GM18951 (cell line): Measurements from ENCODE around the gene CDH20.

Source experiments
- POLR2A ChIP-seq: IDR thresholded peaks from 4 replicates; pipeline ENCODE4 v1.6.1; 2011; ENCODE audit warnings: mild to moderate bottlenecking; ENCODE audit not compliant: insufficient read length, insufficient read depth; ENCODE audit errors: extremely low read depth
- in situ Hi-C: fragments of 300-500 bp; cut with MboI; formaldehyde crosslinking; loops from one replicate; pipeline ENCODE4 v1.12.0; 2022; ENCODE audit warnings: low sequenced_read_pairs, mixed read lengths, inconsistent platforms; ENCODE audit not compliant: unreplicated experiment

Gene CDH20

GRCh38 chr18:61466736-61467135, 133.5 kb downstream of the CDH20 start:
- TF ChIP-seq POLR2A: no peak
- in situ Hi-C loops: no loop called here

GRCh38 chr18:61470031-61470674, 136.9 kb downstream of the CDH20 start:
- no peak for TF ChIP-seq POLR2A
- in situ Hi-C loops: no loop called here

- in situ Hi-C loops: no loop called here
- no peak for TF ChIP-seq POLR2A
Measured at GRCh38 chr18:61471541-61471940, 138.3 kb downstream of the CDH20 start.

GRCh38 chr18:61471942-61472341, 138.7 kb downstream of the CDH20 start:
- in situ Hi-C loops: no loop called here
- TF ChIP-seq POLR2A: no peak

GRCh38 chr18:61474341-61474740, 141.1 kb downstream of the CDH20 start:
- in situ Hi-C loops: no loop called here
- no peak for TF ChIP-seq POLR2A

- in situ Hi-C loops: loop anchor here (25.0 kb wide), 1 partner anchor 388 kb away; no protein-coding TSS in a partner anchor
- no peak for TF ChIP-seq POLR2A
Measured at GRCh38 chr18:61474918-61475317, 141.7 kb downstream of the CDH20 start.

GRCh38 chr18:61475931-61476330, 142.7 kb downstream of the CDH20 start:
- no peak for TF ChIP-seq POLR2A
- in situ Hi-C loops: loop anchor here (25.0 kb wide), 1 partner anchor 389 kb away; no protein-coding TSS in a partner anchor

GRCh38 chr18:61489334-61489733, 156.1 kb downstream of the CDH20 start:
- TF ChIP-seq POLR2A: no peak
- in situ Hi-C loops: loop anchor here (25.0 kb wide), 1 partner anchor 402 kb away; no protein-coding TSS in a partner anchor

- TF ChIP-seq POLR2A: no peak
- in situ Hi-C loops: loop anchor here (25.0 kb wide), 1 partner anchor 409 kb away; no protein-coding TSS in a partner anchor
Measured at GRCh38 chr18:61496374-61496773, 163.1 kb downstream of the CDH20 start.

- in situ Hi-C loops: loop anchor here (25.0 kb wide), 1 partner anchor 410 kb away; no protein-coding TSS in a partner anchor
- TF ChIP-seq POLR2A: no peak
Measured at GRCh38 chr18:61497422-61497821, 164.2 kb downstream of the CDH20 start.

- no peak for TF ChIP-seq POLR2A
- in situ Hi-C loops: loop anchor here (10.0 kb wide), 1 partner anchor 178 kb away; no protein-coding TSS in a partner anchor
Measured at GRCh38 chr18:61502472-61502871, 169.2 kb downstream of the CDH20 start.

GRCh38 chr18:61503688-61504087, 170.5 kb downstream of the CDH20 start:
- in situ Hi-C loops: loop anchor here (10.0 kb wide), 1 partner anchor 179 kb away; no protein-coding TSS in a partner anchor

GRCh38 chr18:61528961-61529360, 195.7 kb downstream of the CDH20 start:
- in situ Hi-C loops: no loop called here

More at GRCh38 chr18:61503688-61504087, 170.5 kb downstream of the CDH20 start:
- no peak for TF ChIP-seq POLR2A

GRCh38 chr18:61530681-61531080, 197.5 kb downstream of the CDH20 start:
- in situ Hi-C loops: no loop called here
- TF ChIP-seq POLR2A: no peak

More at GRCh38 chr18:61528961-61529360, 195.7 kb downstream of the CDH20 start:
- no peak for TF ChIP-seq POLR2A
